WTC11 (cell line): Measurements from ENCODE around the gene GCDH. TPM values are rescaled to one million over a fixed set of nuclear protein-coding genes. Genes with fewer than 3 reads are reported as not detected.
A peak's percentile ranks its signal among the peaks of the same experiment; 100 is the strongest.

Experiments used
- ATF1 ChIP-seq: sonication (generic); formaldehyde crosslinking; IDR thresholded peaks from 2 replicates; pipeline ENCODE4 v1.8.1; 2023; ENCODE audit warnings: mild to moderate bottlenecking, moderate library complexity, missing genetic modification reagents
- CBFB ChIP-seq: sonication (generic); formaldehyde crosslinking; IDR thresholded peaks from 2 replicates; pipeline ENCODE4 v1.8.1; 2022; ENCODE audit warnings: mild to moderate bottlenecking, low read depth, missing genetic modification reagents
- EMX1 ChIP-seq: fragments of 250-450 bp; sonication (Bioruptor Pico); IDR thresholded peaks from 2 replicates; pipeline ENCODE4 v1.8.0; 2021; ENCODE audit warnings: mild to moderate bottlenecking
- KAT7 ChIP-seq: sonication (generic); formaldehyde crosslinking; IDR thresholded peaks from 2 replicates; pipeline ENCODE4 v1.8.1; 2023; ENCODE audit warnings: missing genetic modification reagents, mild to moderate bottlenecking, borderline replicate concordance
- SP1 ChIP-seq: sonication (generic); formaldehyde crosslinking; conservative IDR thresholded peaks from 2 replicates; pipeline ENCODE4 v1.8.1; 2022; ENCODE audit warnings: missing genetic modification reagents
- TEAD1 ChIP-seq: sonication (generic); formaldehyde crosslinking; IDR thresholded peaks from 2 replicates; pipeline ENCODE4 v1.8.0; 2022; ENCODE audit warnings: mild to moderate bottlenecking, missing genetic modification reagents
- TEAD4 ChIP-seq: sonication (generic); formaldehyde crosslinking; IDR thresholded peaks from 2 replicates; pipeline ENCODE4 v1.8.0; 2022; ENCODE audit warnings: mild to moderate bottlenecking, missing genetic modification reagents
- ZNF219 ChIP-seq: sonication (generic); formaldehyde crosslinking; IDR thresholded peaks from 2 replicates; pipeline ENCODE4 v1.8.0; 2023; ENCODE audit warnings: missing genetic modification reagents, mild to moderate bottlenecking, borderline replicate concordance
- ZNF317 ChIP-seq: sonication (generic); formaldehyde crosslinking; IDR thresholded peaks from 2 replicates; pipeline ENCODE4 v1.8.1; 2023; ENCODE audit warnings: low read depth, mild to moderate bottlenecking, moderate library complexity, missing genetic modification reagents, borderline replicate concordance
- total RNA-seq: library from RNA; stranded (reverse); gene quantifications from 3 replicates; pipeline ENCODE4 v1.2.3, GENCODE V29; 2021
- TF ChIP-seq, protein P1 (sequence below): sonication (generic); formaldehyde crosslinking; IDR thresholded peaks from 2 replicates; pipeline ENCODE4 v1.8.0; 2022; ENCODE audit warnings: mild to moderate bottlenecking, missing genetic modification reagents
- TF ChIP-seq, protein P2 (sequence below): sonication (generic); formaldehyde crosslinking; IDR thresholded peaks from 2 replicates; pipeline ENCODE4 v1.8.0; 2022; ENCODE audit warnings: mild to moderate bottlenecking, missing genetic modification reagents
- TF ChIP-seq, protein P3 (sequence below): sonication (generic); formaldehyde crosslinking; IDR thresholded peaks from 2 replicates; pipeline ENCODE4 v1.8.1; 2023; ENCODE audit warnings: mild to moderate bottlenecking, missing genetic modification reagents
- TF ChIP-seq, protein P4 (sequence below): fragments of 250-450 bp; sonication (Bioruptor Pico); IDR thresholded peaks from 2 replicates; pipeline ENCODE4 v1.9.0; 2021; ENCODE audit warnings: mild to moderate bottlenecking
- TF ChIP-seq, protein P5 (sequence below): sonication (generic); formaldehyde crosslinking; IDR thresholded peaks from 2 replicates; pipeline ENCODE4 v1.8.1; 2022; ENCODE audit warnings: low read depth, mild to moderate bottlenecking, moderate library complexity, missing genetic modification reagents, borderline replicate concordance
- TF ChIP-seq, protein P6 (sequence below): sonication (generic); formaldehyde crosslinking; conservative IDR thresholded peaks from 2 replicates; pipeline ENCODE4 v1.8.1; 2023; ENCODE audit warnings: mild to moderate bottlenecking, low read depth, missing genetic modification reagents, moderate library complexity
- TF ChIP-seq, protein P7 (sequence below): sonication (generic); formaldehyde crosslinking; IDR thresholded peaks from 2 replicates; pipeline ENCODE4 v1.8.1; 2023; ENCODE audit warnings: mild to moderate bottlenecking, missing genetic modification reagents, moderate library complexity
- TF ChIP-seq, protein P8 (sequence below): sonication (generic); formaldehyde crosslinking; IDR thresholded peaks from 2 replicates; pipeline ENCODE4 v1.8.1; 2022; ENCODE audit warnings: missing genetic modification reagents, borderline replicate concordance
- TF ChIP-seq, protein P9 (sequence below): fragments of 250-450 bp; sonication (Bioruptor Pico); IDR thresholded peaks from 2 replicates; pipeline ENCODE4 v1.9.0; 2021; ENCODE audit warnings: moderate library complexity, mild to moderate bottlenecking, inconsistent platforms, borderline replicate concordance
- TF ChIP-seq, protein P10 (sequence below): sonication (generic); formaldehyde crosslinking; IDR thresholded peaks from 2 replicates; pipeline ENCODE4 v1.8.1; 2023; ENCODE audit warnings: mild to moderate bottlenecking, moderate library complexity, missing genetic modification reagents
- TF ChIP-seq, protein P11 (sequence below): sonication (generic); formaldehyde crosslinking; IDR thresholded peaks from 2 replicates; pipeline ENCODE4 v1.8.1; 2022; ENCODE audit warnings: mild to moderate bottlenecking, missing genetic modification reagents, moderate library complexity, borderline replicate concordance

The GCDH gene
- total RNA-seq, 1 experiment from 2014 or later: 69.0 TPM

DNA sequence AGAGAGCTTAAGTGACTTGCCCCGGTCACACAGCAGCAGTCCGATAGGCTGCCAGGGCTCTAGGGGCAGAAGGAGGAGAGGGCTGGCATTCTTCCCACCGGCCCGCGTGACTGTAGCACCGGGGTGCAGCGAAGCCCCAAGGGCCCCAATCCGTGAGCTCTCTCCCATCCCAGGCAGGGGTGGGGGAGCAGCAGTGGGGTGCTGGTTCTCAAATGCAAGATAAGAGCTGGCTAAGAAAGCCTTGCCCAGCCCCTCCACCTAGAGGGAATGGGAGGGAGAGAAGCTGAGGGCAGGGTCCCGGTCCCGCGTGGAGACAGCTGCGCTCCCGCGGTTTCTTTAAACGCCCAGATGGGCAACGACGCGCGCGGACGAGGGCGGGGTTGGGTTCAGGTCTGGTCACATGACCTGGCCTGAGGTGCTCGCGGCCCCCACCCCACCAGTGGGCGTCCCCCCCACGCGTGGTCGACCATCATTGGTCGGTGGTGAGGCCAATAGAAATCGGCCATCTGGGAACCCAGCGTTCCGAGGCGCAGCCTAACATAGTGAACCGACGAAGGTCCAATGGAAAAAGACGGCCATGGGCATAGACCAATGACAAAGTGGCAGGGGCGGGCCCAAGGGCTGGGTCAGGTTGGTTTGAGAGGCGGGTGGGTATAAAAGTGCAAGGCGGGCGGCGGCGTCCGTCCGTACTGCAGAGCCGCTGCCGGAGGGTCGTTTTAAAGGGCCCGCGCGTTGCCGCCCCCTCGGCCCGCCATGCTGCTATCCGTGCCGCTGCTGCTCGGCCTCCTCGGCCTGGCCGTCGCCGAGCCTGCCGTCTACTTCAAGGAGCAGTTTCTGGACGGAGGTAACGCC lies 47.2 kb downstream of the GCDH start, which contains the start of gene CALR (continued):
- TF ChIP-seq, protein P1, sequence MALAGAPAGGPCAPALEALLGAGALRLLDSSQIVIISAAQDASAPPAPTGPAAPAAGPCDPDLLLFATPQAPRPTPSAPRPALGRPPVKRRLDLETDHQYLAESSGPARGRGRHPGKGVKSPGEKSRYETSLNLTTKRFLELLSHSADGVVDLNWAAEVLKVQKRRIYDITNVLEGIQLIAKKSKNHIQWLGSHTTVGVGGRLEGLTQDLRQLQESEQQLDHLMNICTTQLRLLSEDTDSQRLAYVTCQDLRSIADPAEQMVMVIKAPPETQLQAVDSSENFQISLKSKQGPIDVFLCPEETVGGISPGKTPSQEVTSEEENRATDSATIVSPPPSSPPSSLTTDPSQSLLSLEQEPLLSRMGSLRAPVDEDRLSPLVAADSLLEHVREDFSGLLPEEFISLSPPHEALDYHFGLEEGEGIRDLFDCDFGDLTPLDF: no peak
- TF ChIP-seq, protein P2, sequence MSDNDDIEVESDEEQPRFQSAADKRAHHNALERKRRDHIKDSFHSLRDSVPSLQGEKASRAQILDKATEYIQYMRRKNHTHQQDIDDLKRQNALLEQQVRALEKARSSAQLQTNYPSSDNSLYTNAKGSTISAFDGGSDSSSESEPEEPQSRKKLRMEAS (CRISPR knock-in tag): peak; percentile 80
- peak; percentile 90 for TF ChIP-seq SP1 (CRISPR knock-in tag)
- peak; percentile 89 for TF ChIP-seq KAT7
- TF ChIP-seq EMX1 (CRISPR knock-in tag): no peak; the same call in 1 of the 2 replicates
- 0 out of 2 replicates have a peak, but pooled peaks have one; percentile 43 for TF ChIP-seq ATF1
- TF ChIP-seq, protein P3, sequence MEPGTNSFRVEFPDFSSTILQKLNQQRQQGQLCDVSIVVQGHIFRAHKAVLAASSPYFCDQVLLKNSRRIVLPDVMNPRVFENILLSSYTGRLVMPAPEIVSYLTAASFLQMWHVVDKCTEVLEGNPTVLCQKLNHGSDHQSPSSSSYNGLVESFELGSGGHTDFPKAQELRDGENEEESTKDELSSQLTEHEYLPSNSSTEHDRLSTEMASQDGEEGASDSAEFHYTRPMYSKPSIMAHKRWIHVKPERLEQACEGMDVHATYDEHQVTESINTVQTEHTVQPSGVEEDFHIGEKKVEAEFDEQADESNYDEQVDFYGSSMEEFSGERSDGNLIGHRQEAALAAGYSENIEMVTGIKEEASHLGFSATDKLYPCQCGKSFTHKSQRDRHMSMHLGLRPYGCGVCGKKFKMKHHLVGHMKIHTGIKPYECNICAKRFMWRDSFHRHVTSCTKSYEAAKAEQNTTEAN (CRISPR knock-in tag): no peak
- 0 out of 2 replicates have a peak, but pooled peaks have one; percentile 9 for TF ChIP-seq ZNF219 (CRISPR knock-in tag)
- TF ChIP-seq, protein P4, sequence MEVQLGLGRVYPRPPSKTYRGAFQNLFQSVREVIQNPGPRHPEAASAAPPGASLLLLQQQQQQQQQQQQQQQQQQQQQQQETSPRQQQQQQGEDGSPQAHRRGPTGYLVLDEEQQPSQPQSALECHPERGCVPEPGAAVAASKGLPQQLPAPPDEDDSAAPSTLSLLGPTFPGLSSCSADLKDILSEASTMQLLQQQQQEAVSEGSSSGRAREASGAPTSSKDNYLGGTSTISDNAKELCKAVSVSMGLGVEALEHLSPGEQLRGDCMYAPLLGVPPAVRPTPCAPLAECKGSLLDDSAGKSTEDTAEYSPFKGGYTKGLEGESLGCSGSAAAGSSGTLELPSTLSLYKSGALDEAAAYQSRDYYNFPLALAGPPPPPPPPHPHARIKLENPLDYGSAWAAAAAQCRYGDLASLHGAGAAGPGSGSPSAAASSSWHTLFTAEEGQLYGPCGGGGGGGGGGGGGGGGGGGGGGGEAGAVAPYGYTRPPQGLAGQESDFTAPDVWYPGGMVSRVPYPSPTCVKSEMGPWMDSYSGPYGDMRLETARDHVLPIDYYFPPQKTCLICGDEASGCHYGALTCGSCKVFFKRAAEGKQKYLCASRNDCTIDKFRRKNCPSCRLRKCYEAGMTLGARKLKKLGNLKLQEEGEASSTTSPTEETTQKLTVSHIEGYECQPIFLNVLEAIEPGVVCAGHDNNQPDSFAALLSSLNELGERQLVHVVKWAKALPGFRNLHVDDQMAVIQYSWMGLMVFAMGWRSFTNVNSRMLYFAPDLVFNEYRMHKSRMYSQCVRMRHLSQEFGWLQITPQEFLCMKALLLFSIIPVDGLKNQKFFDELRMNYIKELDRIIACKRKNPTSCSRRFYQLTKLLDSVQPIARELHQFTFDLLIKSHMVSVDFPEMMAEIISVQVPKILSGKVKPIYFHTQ (CRISPR knock-in tag): no peak
- no peak for TF ChIP-seq CBFB (CRISPR knock-in tag)
- TF ChIP-seq, protein P5, sequence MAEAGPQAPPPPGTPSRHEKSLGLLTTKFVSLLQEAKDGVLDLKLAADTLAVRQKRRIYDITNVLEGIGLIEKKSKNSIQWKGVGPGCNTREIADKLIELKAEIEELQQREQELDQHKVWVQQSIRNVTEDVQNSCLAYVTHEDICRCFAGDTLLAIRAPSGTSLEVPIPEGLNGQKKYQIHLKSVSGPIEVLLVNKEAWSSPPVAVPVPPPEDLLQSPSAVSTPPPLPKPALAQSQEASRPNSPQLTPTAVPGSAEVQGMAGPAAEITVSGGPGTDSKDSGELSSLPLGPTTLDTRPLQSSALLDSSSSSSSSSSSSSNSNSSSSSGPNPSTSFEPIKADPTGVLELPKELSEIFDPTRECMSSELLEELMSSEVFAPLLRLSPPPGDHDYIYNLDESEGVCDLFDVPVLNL (CRISPR knock-in tag): no peak
- TF ChIP-seq, protein P6, sequence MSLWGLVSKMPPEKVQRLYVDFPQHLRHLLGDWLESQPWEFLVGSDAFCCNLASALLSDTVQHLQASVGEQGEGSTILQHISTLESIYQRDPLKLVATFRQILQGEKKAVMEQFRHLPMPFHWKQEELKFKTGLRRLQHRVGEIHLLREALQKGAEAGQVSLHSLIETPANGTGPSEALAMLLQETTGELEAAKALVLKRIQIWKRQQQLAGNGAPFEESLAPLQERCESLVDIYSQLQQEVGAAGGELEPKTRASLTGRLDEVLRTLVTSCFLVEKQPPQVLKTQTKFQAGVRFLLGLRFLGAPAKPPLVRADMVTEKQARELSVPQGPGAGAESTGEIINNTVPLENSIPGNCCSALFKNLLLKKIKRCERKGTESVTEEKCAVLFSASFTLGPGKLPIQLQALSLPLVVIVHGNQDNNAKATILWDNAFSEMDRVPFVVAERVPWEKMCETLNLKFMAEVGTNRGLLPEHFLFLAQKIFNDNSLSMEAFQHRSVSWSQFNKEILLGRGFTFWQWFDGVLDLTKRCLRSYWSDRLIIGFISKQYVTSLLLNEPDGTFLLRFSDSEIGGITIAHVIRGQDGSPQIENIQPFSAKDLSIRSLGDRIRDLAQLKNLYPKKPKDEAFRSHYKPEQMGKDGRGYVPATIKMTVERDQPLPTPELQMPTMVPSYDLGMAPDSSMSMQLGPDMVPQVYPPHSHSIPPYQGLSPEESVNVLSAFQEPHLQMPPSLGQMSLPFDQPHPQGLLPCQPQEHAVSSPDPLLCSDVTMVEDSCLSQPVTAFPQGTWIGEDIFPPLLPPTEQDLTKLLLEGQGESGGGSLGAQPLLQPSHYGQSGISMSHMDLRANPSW: no peak
- TF ChIP-seq, protein P7, sequence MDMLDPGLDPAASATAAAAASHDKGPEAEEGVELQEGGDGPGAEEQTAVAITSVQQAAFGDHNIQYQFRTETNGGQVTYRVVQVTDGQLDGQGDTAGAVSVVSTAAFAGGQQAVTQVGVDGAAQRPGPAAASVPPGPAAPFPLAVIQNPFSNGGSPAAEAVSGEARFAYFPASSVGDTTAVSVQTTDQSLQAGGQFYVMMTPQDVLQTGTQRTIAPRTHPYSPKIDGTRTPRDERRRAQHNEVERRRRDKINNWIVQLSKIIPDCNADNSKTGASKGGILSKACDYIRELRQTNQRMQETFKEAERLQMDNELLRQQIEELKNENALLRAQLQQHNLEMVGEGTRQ (CRISPR knock-in tag): peak; percentile 94
- TF ChIP-seq TEAD4 (CRISPR knock-in tag): no peak
- TF ChIP-seq, protein P8, sequence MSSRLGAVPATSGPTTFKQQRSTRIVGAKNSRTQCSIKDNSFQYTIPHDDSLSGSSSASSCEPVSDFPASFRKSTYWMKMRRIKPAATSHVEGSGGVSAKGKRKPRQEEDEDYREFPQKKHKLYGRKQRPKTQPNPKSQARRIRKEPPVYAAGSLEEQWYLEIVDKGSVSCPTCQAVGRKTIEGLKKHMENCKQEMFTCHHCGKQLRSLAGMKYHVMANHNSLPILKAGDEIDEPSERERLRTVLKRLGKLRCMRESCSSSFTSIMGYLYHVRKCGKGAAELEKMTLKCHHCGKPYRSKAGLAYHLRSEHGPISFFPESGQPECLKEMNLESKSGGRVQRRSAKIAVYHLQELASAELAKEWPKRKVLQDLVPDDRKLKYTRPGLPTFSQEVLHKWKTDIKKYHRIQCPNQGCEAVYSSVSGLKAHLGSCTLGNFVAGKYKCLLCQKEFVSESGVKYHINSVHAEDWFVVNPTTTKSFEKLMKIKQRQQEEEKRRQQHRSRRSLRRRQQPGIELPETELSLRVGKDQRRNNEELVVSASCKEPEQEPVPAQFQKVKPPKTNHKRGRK (CRISPR knock-in tag): no peak
- peak; percentile 19; the same call in 1 of the 2 replicates for TF ChIP-seq ZNF317 (CRISPR knock-in tag)
- TF ChIP-seq, protein P9, sequence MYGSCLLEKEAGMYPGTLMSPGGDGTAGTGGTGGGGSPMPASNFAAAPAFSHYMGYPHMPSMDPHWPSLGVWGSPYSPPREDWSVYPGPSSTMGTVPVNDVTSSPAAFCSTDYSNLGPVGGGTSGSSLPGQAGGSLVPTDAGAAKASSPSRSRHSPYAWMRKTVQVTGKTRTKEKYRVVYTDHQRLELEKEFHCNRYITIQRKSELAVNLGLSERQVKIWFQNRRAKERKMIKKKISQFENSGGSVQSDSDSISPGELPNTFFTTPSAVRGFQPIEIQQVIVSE (CRISPR knock-in tag): no peak
- TF ChIP-seq TEAD1 (CRISPR knock-in tag): peak; percentile 72
- TF ChIP-seq, protein P10, sequence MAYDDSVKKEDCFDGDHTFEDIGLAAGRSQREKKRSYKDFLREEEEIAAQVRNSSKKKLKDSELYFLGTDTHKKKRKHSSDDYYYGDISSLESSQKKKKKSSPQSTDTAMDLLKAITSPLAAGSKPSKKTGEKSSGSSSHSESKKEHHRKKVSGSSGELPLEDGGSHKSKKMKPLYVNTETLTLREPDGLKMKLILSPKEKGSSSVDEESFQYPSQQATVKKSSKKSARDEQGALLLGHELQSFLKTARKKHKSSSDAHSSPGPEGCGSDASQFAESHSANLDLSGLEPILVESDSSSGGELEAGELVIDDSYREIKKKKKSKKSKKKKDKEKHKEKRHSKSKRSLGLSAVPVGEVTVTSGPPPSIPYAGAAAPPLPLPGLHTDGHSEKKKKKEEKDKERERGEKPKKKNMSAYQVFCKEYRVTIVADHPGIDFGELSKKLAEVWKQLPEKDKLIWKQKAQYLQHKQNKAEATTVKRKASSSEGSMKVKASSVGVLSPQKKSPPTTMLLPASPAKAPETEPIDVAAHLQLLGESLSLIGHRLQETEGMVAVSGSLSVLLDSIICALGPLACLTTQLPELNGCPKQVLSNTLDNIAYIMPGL: no peak
- TF ChIP-seq, protein P11, sequence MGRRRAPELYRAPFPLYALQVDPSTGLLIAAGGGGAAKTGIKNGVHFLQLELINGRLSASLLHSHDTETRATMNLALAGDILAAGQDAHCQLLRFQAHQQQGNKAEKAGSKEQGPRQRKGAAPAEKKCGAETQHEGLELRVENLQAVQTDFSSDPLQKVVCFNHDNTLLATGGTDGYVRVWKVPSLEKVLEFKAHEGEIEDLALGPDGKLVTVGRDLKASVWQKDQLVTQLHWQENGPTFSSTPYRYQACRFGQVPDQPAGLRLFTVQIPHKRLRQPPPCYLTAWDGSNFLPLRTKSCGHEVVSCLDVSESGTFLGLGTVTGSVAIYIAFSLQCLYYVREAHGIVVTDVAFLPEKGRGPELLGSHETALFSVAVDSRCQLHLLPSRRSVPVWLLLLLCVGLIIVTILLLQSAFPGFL (CRISPR knock-in tag): no peak
